Jurkat, Clone E6-1 (cell line): ENCODE results near the gene ITGB1BP1.
"Not testable (repeated sequence)": the region's sequence is repeated elsewhere in the genome, so short reads cannot be mapped to it uniquely, and the experiment has no call there.

Source experiments
- DNase-seq: peaks from one replicate; pipeline ENCODE4 v3.0.0-alpha.2; 2011; ENCODE audit warnings: low read depth, low spot score
- H3K4me3 ChIP-seq: 2 replicates; pipeline ENCODE4 v1.5.1; 2011; ENCODE audit warnings: mild to moderate bottlenecking, low read length, control low read depth, moderate library complexity

The ITGB1BP1 gene

DNA sequence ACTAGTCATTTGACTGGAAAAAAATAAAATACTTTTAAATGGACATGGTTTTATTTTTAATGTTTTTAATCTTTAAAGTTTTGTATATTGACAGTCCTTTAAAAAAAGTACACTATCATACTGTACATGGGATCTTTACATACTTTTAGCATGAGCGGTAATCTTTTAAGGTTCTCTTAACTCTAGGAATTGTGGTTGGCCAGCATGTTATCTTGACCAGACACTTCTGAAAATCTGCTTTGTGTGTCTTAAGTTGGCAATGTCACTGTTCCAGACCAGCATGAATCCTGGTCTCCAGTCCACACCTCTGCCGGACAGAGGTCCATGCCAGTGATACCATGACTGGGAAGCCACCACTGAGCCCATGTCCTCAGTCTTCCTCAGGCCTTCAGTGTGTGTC lies 17.7 kb downstream of the ITGB1BP1 start:
- H3K4me3 ChIP-seq = no peak overlapping the region
- no peak for DNase-seq

DNA sequence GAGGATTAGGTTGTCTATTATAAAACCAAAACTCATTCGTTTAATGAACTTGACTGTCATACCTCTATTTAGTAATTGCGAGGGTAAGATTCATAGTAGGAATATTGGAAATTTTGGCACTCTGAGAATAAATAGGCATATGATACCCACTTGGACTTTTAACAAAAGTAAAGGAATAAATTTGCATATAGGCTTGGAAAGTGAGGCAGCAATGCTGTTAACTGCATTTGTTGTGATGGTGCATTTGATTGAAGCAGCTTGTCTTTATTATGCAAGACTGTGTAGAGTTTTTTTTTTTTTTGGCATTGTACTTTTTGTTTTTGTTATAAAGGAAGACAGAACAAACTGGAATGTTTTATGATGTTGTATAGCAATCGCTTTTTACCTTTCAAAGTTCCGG lies 18.9 kb downstream of the ITGB1BP1 start:
- DNase-seq = no peak

DNA sequence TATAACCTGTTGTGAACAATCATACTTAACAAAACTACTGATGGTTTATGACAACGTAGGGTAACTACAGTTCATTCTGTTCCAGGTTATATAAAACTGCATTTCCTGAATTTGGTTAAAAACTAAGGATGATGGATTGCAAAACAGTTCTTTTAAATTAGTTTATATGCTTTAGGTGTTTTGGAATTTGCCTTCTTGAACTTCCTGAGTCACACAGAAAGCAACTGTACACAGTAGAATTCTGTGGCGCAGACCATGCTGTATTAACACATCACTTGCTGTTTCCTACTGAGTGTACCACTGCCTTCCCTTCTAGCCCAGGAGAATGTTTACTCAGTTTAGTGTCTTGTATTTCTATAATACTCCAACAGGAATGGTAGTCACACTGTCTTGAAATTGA lies 19.4 kb downstream of the ITGB1BP1 start:
- no peak for DNase-seq

More for the DNA sequence above, 18.9 kb downstream of the ITGB1BP1 start:
- no peak overlapping the region for H3K4me3 ChIP-seq

DNA sequence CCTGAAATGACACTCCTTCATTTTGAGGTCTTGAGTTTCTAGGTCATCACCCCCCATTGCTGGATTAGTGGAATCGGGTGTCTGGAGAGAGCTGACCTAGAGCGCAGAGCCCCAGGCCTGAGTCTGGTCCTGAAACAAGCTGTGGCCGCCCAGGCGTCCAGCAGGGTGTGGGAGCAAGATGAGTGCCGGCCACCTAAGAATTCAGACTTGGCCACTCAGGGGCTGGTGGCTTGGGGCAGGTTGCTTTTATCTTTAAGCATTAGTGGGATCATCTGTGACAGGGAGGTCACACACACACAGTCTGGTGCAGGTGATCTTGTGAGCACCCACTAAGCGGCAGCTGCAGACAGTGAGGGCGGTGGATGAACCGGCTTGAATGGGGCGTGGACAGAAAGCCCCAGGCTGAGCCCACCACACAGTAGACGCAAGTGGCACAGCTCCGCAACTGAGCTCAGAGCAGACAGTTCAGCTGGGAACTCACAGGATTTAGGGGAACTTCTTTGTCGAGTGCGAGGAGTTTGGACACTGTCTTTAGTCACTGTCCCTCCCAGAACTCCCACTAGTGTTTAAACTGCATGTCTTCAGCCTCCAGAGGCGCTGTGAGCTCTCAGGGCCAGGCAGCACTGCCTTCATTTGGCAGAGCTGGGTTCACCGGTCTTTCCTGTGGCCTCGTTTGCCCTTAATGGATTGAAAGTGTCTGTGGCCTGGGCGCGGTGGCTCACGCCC lies 21.5 kb downstream of the ITGB1BP1 start:
- no peak for DNase-seq
- no peak overlapping the region for H3K4me3 ChIP-seq

More for the DNA sequence above, 19.4 kb downstream of the ITGB1BP1 start:
- H3K4me3 ChIP-seq = no peak overlapping the region

DNA sequence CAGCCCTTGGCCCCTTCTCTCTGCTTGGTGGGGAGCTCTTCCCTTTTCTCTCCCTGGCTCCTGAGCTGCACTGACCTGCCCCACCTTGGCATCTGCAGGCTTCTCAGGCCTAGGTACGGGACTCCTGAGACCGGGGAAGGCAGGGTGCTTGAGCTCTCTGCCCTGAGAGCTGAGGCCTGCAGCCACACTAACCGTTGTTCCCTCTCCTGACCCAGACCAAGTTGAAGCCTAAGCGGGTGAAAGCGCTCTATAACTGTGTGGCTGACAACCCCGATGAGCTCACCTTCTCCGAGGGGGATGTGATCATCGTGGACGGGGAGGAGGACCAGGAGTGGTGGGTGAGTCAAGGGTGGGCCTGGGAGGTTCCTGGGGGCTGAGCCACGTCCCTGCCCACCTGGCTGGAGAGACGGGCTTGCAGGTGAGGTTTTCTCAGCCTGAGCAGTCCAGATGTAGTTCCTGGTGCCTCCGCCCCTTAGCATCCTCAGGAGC lies 22.2 kb downstream of the ITGB1BP1 start:
- no peak overlapping the region for H3K4me3 ChIP-seq
- DNase-seq = no peak

DNA sequence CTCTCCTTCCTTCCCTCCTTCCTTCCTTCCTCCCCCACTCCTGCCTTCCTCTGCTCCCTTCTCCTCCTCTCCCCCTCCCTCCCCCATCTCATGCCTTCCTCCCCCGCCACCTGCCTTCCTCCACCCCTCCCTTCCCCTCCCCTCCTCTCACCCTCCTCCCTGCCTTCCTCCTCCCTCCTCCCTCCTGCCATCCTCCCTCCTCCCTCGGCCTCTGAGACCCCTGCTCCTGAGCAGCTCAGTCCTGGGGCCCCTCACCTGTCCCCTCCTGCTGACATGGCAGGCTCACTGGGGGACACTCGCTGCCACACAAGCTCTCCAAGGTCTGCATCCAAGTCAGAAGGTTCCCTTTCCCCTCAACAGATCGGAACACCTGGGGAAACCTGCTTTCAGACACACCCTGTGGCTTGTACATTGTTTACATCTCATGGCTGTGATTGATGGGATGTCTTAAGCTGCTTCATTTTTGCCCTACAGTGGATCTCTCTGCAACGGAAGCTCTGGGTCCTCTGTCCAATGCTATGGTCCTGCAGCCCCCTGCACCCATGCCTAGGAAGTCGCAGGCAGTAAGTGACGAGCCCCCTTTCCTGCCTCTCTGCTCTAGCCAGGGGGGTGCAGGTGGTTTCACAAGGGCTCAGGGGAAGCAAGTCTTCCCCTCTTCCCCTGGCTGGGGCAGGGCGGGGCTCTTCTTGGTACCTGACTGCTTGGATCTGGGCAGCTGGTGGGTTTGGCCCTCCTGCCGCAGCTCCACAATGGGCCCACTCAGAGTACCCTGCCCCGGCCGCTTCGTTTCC lies 22.9 kb downstream of the ITGB1BP1 start:
- DNase-seq = no peak

DNA sequence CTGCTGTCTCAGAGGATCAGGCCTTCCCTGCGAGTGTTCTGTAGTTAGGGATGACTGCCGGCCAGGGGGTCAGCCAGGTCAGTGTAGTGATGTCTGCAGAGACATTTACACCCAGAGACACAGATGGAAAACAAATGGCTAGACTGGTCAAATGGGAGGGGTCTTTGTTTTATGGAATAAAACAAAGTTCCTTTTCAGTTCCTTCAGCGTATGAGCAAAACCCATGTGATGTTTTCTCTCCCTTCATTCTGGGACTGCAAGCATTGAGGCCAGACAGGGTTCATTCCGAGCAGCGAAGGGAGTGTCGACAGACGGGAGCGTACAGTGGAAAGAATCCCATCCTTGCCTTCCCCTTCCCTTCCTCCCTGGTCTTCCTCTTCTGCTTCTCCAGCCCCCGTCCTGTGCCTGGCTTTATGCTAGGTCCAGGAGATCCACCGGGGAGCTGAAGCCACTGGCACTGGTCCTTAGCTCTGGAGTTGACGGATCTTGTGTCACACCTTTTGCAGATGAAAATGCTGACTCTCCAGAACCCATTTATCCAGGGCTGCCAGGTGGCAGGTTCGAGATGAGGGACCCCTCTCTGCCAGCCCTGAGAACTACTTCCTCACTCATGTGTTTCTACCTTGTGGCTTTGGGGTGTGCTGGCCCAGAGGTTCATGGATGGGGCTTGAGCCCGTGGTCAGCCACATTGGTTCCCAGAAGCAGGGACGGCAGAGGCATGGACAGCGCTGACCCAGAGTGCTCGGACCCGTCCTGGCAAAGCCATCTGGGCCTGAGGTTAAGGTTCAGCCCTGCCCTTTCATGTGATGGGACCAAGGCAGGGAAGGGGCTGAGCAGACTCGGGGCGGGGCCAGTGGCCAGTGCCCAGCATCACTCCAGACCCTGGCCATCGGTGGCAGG lies 24.2 kb downstream of the ITGB1BP1 start:
- no peak for DNase-seq
- no peak overlapping the region for H3K4me3 ChIP-seq

More for the DNA sequence above, 22.9 kb downstream of the ITGB1BP1 start:
- no peak overlapping the region for H3K4me3 ChIP-seq

DNA sequence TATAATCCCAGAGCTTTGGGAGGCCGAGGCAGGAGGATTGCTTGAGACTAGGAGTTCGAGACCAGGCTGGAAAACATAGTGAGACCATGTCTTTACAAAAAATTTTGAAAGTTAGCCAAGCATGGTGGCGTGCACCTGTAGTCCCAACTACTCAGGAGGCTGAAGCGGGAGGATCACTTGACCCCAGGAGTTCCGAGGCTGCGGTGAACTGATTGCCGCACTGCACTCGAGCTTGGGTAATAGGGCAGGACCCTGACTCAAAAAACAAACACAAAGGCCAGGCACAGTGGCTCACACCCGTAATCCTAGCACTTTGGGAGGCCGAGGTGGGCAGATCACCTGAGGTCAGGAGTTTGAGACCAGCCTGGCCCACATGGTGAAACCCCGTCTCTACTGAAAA lies 25.1 kb downstream of the ITGB1BP1 start:
- not testable (repeated sequence) for DNase-seq, H3K4me3 ChIP-seq

DNA sequence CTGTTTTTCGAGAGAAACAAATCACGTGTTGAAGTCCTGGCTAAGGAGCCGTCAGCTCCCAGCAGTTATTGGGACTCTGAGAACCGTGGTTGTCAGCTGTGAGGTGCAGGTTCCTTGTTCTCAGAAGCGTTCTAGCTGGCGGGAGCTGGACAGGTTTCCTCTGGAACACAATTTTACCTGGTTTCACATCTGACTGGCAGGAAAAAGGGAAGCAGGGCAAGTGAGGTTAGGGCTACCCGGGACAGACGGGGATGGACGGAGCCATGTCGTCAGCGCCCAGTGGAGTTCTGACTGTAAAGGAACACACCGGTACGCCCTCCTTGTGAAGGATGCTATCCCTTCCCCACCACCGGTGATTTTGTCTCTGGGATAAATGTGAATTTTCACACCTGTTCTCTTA lies 26.1 kb downstream of the ITGB1BP1 start:
- no peak overlapping the region for H3K4me3 ChIP-seq
- DNase-seq = no peak

DNA sequence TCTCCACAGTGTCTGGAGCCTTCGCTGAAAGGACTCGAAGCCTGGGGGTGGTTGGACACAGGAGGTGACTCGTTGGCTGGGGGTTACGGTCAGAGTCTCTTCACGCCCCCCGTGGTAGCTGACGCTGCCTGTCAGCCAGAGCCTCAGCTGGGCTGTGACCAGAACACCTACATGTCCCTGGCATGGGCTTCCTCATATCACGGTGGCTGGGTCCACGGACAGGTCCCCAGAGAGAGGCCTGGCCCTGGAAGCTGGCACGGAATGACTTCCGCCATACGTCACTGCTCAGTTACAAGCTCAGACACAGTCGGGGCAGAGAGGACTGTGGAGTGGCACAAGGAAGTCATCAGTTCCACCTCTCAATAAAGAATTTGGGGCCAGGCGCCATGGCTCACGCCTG lies 28.5 kb downstream of the ITGB1BP1 start:
- no peak overlapping the region for H3K4me3 ChIP-seq
- DNase-seq = no peak

DNA sequence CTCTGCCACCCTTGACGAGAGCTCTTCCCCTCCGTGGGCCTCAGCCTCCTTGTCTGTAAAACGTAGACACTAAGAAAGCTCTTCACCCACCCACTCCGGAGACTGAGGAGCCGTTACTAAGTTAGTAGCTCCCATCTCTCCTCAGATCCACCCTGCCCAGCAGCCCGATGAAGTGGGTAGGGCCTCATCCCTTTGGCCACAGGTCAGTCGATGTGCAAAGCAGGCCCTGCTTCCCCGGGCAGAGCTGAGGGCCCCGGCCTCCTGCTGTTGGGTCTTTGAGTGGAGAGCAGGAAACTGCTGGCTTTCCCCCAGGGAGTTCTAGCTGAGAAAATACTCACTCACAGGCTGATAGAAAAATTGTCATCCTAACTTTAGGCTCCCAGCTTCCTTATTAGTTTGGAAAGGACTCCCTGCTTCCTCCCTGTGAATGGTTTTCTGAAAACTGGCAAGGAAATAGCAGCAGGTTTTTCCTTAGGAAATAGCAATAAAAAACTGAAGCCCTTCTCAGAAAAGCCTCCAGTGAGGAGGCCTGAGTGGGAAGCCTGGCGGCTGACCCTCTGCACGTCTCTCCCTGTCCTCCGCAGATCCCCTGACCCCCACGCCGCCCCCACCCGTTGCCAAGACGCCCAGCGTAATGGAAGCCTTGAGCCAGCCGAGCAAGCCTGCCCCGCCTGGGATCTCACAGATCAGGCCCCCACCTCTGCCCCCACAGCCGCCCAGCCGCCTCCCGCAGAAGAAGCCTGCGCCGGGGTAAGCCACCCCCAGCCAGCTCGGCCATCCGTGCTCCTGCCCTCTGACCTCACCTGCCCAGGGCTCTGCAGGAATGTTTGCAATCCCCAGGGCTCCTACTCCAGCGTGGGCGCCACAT lies 30.2 kb downstream of the ITGB1BP1 start:
- no peak for DNase-seq
- H3K4me3 ChIP-seq = no peak overlapping the region

DNA sequence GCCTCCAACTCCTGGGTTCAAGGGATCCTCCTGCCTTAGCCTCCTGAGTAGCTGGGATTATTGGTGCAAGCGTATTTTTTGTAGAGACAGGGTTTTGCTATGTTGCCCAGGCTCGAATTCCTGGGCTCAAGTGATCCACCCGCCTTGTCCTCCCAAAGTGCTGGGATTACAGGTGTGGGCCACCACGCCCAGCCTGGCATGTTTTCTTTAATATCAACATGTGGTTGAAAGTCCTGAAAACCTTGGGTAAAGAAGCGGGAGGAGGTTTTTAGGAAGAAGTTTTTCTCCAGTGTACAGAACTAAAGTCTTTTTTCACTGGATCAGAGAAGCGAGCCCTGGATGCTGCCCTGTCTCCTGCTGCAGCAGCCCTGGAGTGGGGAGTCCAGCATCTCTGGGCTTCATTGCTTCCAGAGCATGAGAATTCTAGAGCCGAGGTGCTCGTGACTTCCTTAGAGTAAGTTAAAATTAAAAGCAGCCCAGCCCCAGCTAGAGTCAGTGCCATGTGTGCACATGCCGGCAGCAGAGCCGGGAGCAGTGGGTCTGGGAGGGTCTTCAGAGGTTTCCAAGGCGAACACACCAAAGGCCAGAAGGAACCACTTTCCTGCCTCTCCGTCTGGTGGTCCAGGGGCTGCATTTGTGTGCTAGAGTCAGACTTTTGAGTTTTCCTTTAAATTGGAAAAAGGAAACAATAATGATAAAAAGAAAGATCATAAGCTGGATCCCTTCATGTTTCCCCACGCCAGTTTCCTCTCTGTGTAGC lies 31.2 kb downstream of the ITGB1BP1 start:
- H3K4me3 ChIP-seq = no peak overlapping the region

DNA sequence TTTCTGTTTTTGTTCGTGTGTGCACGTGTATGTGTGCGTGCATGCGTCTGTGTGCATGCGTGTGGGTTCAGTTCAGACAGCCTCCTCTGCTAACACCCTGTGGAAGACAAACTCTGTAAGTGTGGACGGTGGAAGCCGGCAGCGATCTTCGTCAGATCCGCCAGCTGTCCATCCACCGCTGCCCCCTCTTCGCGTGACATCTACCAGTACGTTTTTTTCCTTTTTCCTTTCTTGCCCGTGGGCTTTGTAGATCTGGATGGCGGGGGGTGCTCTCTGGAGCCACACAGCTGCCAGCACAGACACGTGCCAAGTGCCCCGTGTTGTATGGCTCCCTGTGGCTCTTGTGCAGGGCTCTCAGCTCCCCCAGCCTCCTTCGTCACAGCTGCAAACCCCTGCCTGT lies 32.3 kb downstream of the ITGB1BP1 start:
- DNase-seq = no peak
- no peak overlapping the region for H3K4me3 ChIP-seq

More for the DNA sequence above, 31.2 kb downstream of the ITGB1BP1 start:
- no peak for DNase-seq

DNA sequence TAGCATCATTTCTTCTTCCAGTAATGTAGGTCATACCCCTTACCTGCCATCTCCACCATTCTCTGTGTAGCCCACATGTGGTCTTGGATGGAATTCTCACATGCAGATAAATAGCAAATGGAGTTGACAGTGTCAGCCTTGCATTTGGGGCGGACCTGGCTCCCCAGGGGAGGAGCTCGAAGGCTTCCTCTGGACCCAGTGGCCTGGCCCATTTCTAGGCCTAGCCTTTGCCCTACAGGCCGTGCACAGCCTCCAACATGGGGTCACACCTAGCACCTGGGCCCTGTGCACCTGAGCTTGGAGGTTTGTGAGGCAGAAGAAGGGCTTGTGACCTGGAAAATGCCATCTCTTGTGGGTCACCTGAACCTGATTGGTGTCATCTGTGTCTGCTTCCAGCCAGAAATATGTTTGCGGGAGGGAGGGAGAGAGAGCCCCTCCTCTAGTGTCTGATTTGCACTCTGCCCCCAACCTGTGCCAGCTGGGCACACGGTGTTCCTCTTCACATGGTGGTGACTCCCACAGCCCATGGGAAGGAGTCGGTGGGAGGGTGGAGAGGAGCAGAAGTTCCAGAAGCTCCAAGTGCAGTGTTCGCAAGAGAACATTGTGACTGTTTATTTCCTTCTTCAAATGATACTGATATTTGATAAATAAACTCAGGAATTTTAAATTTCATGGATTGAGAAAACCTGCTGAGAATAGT lies 33.0 kb downstream of the ITGB1BP1 start:
- DNase-seq = no peak

DNA sequence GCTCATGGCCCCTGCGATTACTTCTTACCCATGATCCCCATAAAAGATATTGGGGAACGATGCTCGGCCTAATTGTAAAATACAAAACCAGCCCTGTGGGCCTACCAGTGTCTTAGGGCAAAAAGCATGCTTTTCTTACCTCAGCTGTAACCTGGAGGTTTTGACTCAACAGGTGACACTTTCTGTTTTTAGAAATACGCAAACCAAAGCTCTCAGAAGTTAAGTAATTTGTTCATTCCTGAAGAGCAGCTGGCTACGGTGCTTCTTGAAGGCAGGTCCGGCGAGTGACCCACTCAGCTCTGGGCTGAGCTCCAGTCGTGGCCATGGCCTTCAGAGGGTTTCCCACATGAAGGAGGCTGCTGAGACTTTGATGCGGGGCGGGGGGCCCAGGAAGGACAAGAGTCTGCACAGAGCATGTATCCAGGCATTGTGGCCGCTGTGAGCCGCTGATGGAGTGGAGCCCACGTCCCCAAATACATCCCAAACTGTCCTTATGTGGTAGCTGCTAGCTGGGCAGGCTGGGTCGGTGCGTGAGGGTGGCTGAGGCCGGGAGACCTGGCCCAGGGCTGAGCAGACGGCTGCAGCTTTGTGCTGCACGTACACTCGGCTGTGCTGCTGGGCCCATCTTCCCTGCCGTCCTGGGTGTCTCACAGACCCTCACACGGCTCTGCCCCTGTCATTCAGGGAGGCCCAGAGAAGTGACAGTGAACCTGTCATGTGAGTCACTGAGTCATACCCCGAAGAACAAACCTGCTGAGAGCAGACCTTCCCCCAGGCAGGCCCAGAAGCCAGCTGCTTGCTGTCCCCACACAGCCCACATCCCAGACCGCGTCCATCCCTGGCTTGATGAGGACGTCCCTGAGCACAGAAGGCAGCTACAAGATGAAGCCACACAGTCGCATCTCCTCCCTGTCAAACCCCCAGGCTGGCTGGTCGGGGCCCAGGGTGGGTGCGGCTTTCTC lies 34.1 kb downstream of the ITGB1BP1 start:
- no peak for DNase-seq

More for the DNA sequence above, 33.0 kb downstream of the ITGB1BP1 start:
- H3K4me3 ChIP-seq = no peak overlapping the region

DNA sequence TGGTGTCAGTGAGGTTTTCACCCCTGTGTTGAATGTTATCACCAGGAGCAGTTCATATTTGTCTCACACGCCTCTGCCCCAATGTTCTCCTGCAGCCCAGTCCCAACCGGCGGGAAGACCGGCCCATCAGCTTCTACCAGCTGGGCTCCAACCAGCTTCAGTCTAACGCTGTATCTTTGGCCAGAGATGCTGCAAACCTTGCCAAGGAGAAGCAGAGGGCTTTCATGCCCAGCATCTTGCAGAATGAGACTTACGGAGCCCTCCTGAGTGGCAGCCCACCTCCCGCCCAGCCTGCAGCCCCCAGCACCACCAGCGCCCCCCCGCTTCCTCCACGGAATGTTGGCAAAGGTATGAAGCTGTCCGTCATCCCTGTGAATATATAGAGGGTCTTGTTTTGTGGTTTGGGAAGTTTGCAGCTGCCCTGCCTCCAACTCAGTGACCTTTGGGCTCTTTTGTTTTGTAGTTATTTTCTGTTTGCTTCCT lies 35.1 kb downstream of the ITGB1BP1 start:
- H3K4me3 ChIP-seq = no peak overlapping the region
- no peak for DNase-seq

More for the DNA sequence above, 34.1 kb downstream of the ITGB1BP1 start:
- no peak overlapping the region for H3K4me3 ChIP-seq
